ENCODE results near the gene HTRA3. TPM values are rescaled to one million over a fixed set of nuclear protein-coding genes. Genes with fewer than 3 reads are reported as not detected.

HTRA3 gene
- total RNA-seq, 1 experiment from 2014 or later, result not detected

- H3K9ac ChIP-seq (ENCODE audit: low read length), result no peak overlapping the region
- no peaks in the 10 kb centered on the region for H4K20me1 ChIP-seq (ENCODE audit: insufficient read depth, low read depth, low read length)
- H3K79me2 ChIP-seq (ENCODE audit: low read length), result no peaks in the 10 kb centered on the region
- no peak overlapping the region for H3K4me2 ChIP-seq (ENCODE audit: low read depth, low read length, poor library complexity, severe bottlenecking)
- no peak for DNase-seq
- H3K9me3 ChIP-seq (ENCODE audit: low read length), result no peaks in the 10 kb centered on the region
- no peak overlapping the region for H3K4me3 ChIP-seq (ENCODE audit: low read length)
- no peak overlapping the region for H2AFZ ChIP-seq (ENCODE audit: low read length)
- no peaks in the 10 kb centered on the region for H3K9me2 ChIP-seq (replicated peaks; ENCODE audit: insufficient read depth, low read length)
- no peak overlapping the region for H3K27ac ChIP-seq (ENCODE audit: low read length)
- no peaks in the 10 kb centered on the region for H3K4me1 ChIP-seq (ENCODE audit: low read length)
- H3K27me3 ChIP-seq (ENCODE audit: low read length), result no peaks in the 10 kb centered on the region
- H3K36me3 ChIP-seq (ENCODE audit: insufficient read depth, low read length), result no peaks in the 10 kb centered on the region
These were observed 51.7 kb downstream of the HTRA3 start for GRCh38 chr4:8321220-8321619.

GRCh38 chr4:8321771-8322170, 52.2 kb downstream of the HTRA3 start:
- H3K27ac ChIP-seq (ENCODE audit: low read length), result no peak overlapping the region
- H4K20me1 ChIP-seq (ENCODE audit: insufficient read depth, low read depth, low read length), result no peaks in the 10 kb centered on the region
- no peaks in the 10 kb centered on the region for H3K4me1 ChIP-seq (ENCODE audit: low read length)
- H3K4me3 ChIP-seq (ENCODE audit: low read length), result no peak overlapping the region
- no peaks in the 10 kb centered on the region for H3K9me3 ChIP-seq (ENCODE audit: low read length)
- no peaks in the 10 kb centered on the region for H3K9me2 ChIP-seq (replicated peaks; ENCODE audit: insufficient read depth, low read length)
- no peaks in the 10 kb centered on the region for H3K79me2 ChIP-seq (ENCODE audit: low read length)
- H3K9ac ChIP-seq (ENCODE audit: low read length), result no peak overlapping the region
- H3K27me3 ChIP-seq (ENCODE audit: low read length), result no peaks in the 10 kb centered on the region
- H3K36me3 ChIP-seq (ENCODE audit: insufficient read depth, low read length), result no peaks in the 10 kb centered on the region
- no peak overlapping the region for H2AFZ ChIP-seq (ENCODE audit: low read length)
- H3K4me2 ChIP-seq (ENCODE audit: low read depth, low read length, poor library complexity, severe bottlenecking), result no peak overlapping the region
- no peak for DNase-seq

GRCh38 chr4:8322794-8323704, 53.5 kb downstream of the HTRA3 start:
- H3K27ac ChIP-seq (ENCODE audit: low read length), result no peak overlapping the region

GRCh38 chr4:8323947-8324555, 54.5 kb downstream of the HTRA3 start:
- Histone ChIP-seq H3K4me3 (ENCODE audit: low read length) (no peak overlapping the region), H3K27ac (ENCODE audit: low read length) (no peak overlapping the region), H3K27me3 (ENCODE audit: low read length) (no peaks in the 10 kb centered on the region), H4K20me1 (ENCODE audit: insufficient read depth, low read depth, low read length) (no peaks in the 10 kb centered on the region), H3K4me1 (ENCODE audit: low read length) (no peaks in the 10 kb centered on the region), H3K9me2 (replicated peaks; ENCODE audit: insufficient read depth, low read length) (no peaks in the 10 kb centered on the region), H3K9me3 (ENCODE audit: low read length) (no peaks in the 10 kb centered on the region), H3K9ac (ENCODE audit: low read length) (no peak overlapping the region), H3K36me3 (ENCODE audit: insufficient read depth, low read length) (no peaks in the 10 kb centered on the region), H3K4me2 (ENCODE audit: low read depth, low read length, poor library complexity, severe bottlenecking) (no peak overlapping the region), H3K79me2 (ENCODE audit: low read length) (no peaks in the 10 kb centered on the region), H2AFZ (ENCODE audit: low read length) (no peak overlapping the region)
- no peak for DNase-seq

More at GRCh38 chr4:8322794-8323704, 53.5 kb downstream of the HTRA3 start:
- Histone ChIP-seq H2AFZ (ENCODE audit: low read length) (no peak overlapping the region), H3K9me3 (ENCODE audit: low read length) (no peaks in the 10 kb centered on the region), H3K4me3 (ENCODE audit: low read length) (no peak overlapping the region), H3K27me3 (ENCODE audit: low read length) (no peaks in the 10 kb centered on the region), H3K9ac (ENCODE audit: low read length) (no peak overlapping the region), H3K79me2 (ENCODE audit: low read length) (no peaks in the 10 kb centered on the region), H3K36me3 (ENCODE audit: insufficient read depth, low read length) (no peaks in the 10 kb centered on the region), H4K20me1 (ENCODE audit: insufficient read depth, low read depth, low read length) (no peaks in the 10 kb centered on the region), H3K4me1 (ENCODE audit: low read length) (no peaks in the 10 kb centered on the region), H3K9me2 (replicated peaks; ENCODE audit: insufficient read depth, low read length) (no peaks in the 10 kb centered on the region), H3K4me2 (ENCODE audit: low read depth, low read length, poor library complexity, severe bottlenecking) (no peak overlapping the region)
- no peak for DNase-seq

- DNase-seq, result no peak
- no peak overlapping the region for H3K4me3 ChIP-seq (ENCODE audit: low read length)
- no peak overlapping the region for H3K9ac ChIP-seq (ENCODE audit: low read length)
- no peaks in the 10 kb centered on the region for H4K20me1 ChIP-seq (ENCODE audit: insufficient read depth, low read depth, low read length)
- no peak overlapping the region for H3K4me2 ChIP-seq (ENCODE audit: low read depth, low read length, poor library complexity, severe bottlenecking)
- H3K4me1 ChIP-seq (ENCODE audit: low read length), result no peaks in the 10 kb centered on the region
- H3K36me3 ChIP-seq (ENCODE audit: insufficient read depth, low read length), result no peaks in the 10 kb centered on the region
- no peak overlapping the region for H2AFZ ChIP-seq (ENCODE audit: low read length)
- no peaks in the 10 kb centered on the region for H3K9me2 ChIP-seq (replicated peaks; ENCODE audit: insufficient read depth, low read length)
- H3K27me3 ChIP-seq (ENCODE audit: low read length), result no peaks in the 10 kb centered on the region
- no peak overlapping the region for H3K27ac ChIP-seq (ENCODE audit: low read length)
- no peaks in the 10 kb centered on the region for H3K9me3 ChIP-seq (ENCODE audit: low read length)
- H3K79me2 ChIP-seq (ENCODE audit: low read length), result no peaks in the 10 kb centered on the region
These were observed 55.2 kb downstream of the HTRA3 start for GRCh38 chr4:8324640-8325239.

- Histone ChIP-seq H2AFZ (ENCODE audit: low read length) (no peak overlapping the region), H3K9me3 (ENCODE audit: low read length) (no peaks in the 10 kb centered on the region), H3K4me2 (ENCODE audit: low read depth, low read length, poor library complexity, severe bottlenecking) (no peak overlapping the region), H3K9ac (ENCODE audit: low read length) (no peak overlapping the region), H3K9me2 (replicated peaks; ENCODE audit: insufficient read depth, low read length) (no peaks in the 10 kb centered on the region), H3K27me3 (ENCODE audit: low read length) (no peaks in the 10 kb centered on the region), H3K4me1 (ENCODE audit: low read length) (no peaks in the 10 kb centered on the region), H3K36me3 (ENCODE audit: insufficient read depth, low read length) (no peaks in the 10 kb centered on the region), H3K27ac (ENCODE audit: low read length) (no peak overlapping the region), H3K79me2 (ENCODE audit: low read length) (no peaks in the 10 kb centered on the region), H4K20me1 (ENCODE audit: insufficient read depth, low read depth, low read length) (no peaks in the 10 kb centered on the region), H3K4me3 (ENCODE audit: low read length) (no peak overlapping the region)
- DNase-seq, result no peak
These were observed 55.9 kb downstream of the HTRA3 start for GRCh38 chr4:8325291-8325973.

- Histone ChIP-seq H3K27me3 (ENCODE audit: low read length) (no peaks in the 10 kb centered on the region), H3K36me3 (ENCODE audit: insufficient read depth, low read length) (no peaks in the 10 kb centered on the region), H3K4me1 (ENCODE audit: low read length) (no peaks in the 10 kb centered on the region), H3K79me2 (ENCODE audit: low read length) (no peaks in the 10 kb centered on the region), H3K9me3 (ENCODE audit: low read length) (no peaks in the 10 kb centered on the region), H3K4me3 (ENCODE audit: low read length) (no peak overlapping the region), H4K20me1 (ENCODE audit: insufficient read depth, low read depth, low read length) (no peaks in the 10 kb centered on the region), H3K9ac (ENCODE audit: low read length) (no peak overlapping the region), H3K4me2 (ENCODE audit: low read depth, low read length, poor library complexity, severe bottlenecking) (no peak overlapping the region), H2AFZ (ENCODE audit: low read length) (no peak overlapping the region), H3K27ac (ENCODE audit: low read length) (no peak overlapping the region), H3K9me2 (replicated peaks; ENCODE audit: insufficient read depth, low read length) (no peaks in the 10 kb centered on the region)
- DNase-seq, result no peak
These were observed 56.7 kb downstream of the HTRA3 start for GRCh38 chr4:8326206-8326605.

- no peaks in the 10 kb centered on the region for H3K4me1 ChIP-seq (ENCODE audit: low read length)
- H3K4me3 ChIP-seq (ENCODE audit: low read length), result no peak overlapping the region
- no peaks in the 10 kb centered on the region for H3K9me2 ChIP-seq (replicated peaks; ENCODE audit: insufficient read depth, low read length)
- no peaks in the 10 kb centered on the region for H3K79me2 ChIP-seq (ENCODE audit: low read length)
- no peaks in the 10 kb centered on the region for H4K20me1 ChIP-seq (ENCODE audit: insufficient read depth, low read depth, low read length)
- H3K27me3 ChIP-seq (ENCODE audit: low read length), result no peaks in the 10 kb centered on the region
- no peak overlapping the region for H3K4me2 ChIP-seq (ENCODE audit: low read depth, low read length, poor library complexity, severe bottlenecking)
- no peak overlapping the region for H3K27ac ChIP-seq (ENCODE audit: low read length)
- no peaks in the 10 kb centered on the region for H3K9me3 ChIP-seq (ENCODE audit: low read length)
- DNase-seq, result no peak
- no peaks in the 10 kb centered on the region for H3K36me3 ChIP-seq (ENCODE audit: insufficient read depth, low read length)
- no peak overlapping the region for H3K9ac ChIP-seq (ENCODE audit: low read length)
- H2AFZ ChIP-seq (ENCODE audit: low read length), result no peak overlapping the region
These were observed 58.9 kb downstream of the HTRA3 start for GRCh38 chr4:8328456-8328855.
